ENCODE measurements around the gene NRXN3. TPM values are rescaled to one million over a fixed set of nuclear protein-coding genes. Genes with fewer than 3 reads are reported as not detected.

NRXN3 gene
- total RNA-seq, 1 donor from 2014 or later, result 19.8 TPM

GRCh38 chr14:78959674-78960264 lies 789.6 kb downstream of the NRXN3 start:
- no peaks in the 10 kb centered on the region for H3K9me3 Mint-ChIP-seq
- peaks cover 5% of the 10 kb centered on the region for H3K4me1 Mint-ChIP-seq (ENCODE audit: unreplicated experiment)
- H3K4me3 Mint-ChIP-seq, result no peak overlapping the region
- no peak overlapping the region for H3K27ac Mint-ChIP-seq
- H3K36me3 Mint-ChIP-seq, result no peaks in the 10 kb centered on the region
- DNase-seq (ENCODE audit: extremely low spot score, unreplicated experiment), result peak; percentile 72
- peaks cover 3% of the 10 kb centered on the region for H3K27me3 Mint-ChIP-seq
- TF ChIP-seq CTCF (conservative IDR thresholded peaks at IDR 0.05), result peak; percentile 96

GRCh38 chr14:78967111-78967809 lies 797.1 kb downstream of the NRXN3 start:
- no peak for TF ChIP-seq CTCF (conservative IDR thresholded peaks at IDR 0.05)
- Mint-ChIP-seq H3K36me3 (no peaks in the 10 kb centered on the region), H3K27me3 (peaks cover 3% of the 10 kb centered on the region), H3K27ac (no peak overlapping the region), H3K9me3 (no peaks in the 10 kb centered on the region), H3K4me3 (no peak overlapping the region), H3K4me1 (ENCODE audit: unreplicated experiment) (peaks cover 4% of the 10 kb centered on the region)
- DNase-seq (ENCODE audit: extremely low spot score, unreplicated experiment), result no peak

GRCh38 chr14:78968265-78968664 lies 798.1 kb downstream of the NRXN3 start:
- Mint-ChIP-seq H3K4me1 (ENCODE audit: unreplicated experiment) (peaks cover 11% of the 10 kb centered on the region), H3K27me3 (no peaks in the 10 kb centered on the region), H3K4me3 (no peak overlapping the region), H3K36me3 (no peaks in the 10 kb centered on the region), H3K27ac (no peak overlapping the region), H3K9me3 (no peaks in the 10 kb centered on the region)
- no peak for TF ChIP-seq CTCF (conservative IDR thresholded peaks at IDR 0.05)
- no peak for DNase-seq (ENCODE audit: extremely low spot score, unreplicated experiment)

GRCh38 chr14:78970677-78971076 lies 800.5 kb downstream of the NRXN3 start:
- H3K36me3 Mint-ChIP-seq, result no peaks in the 10 kb centered on the region
- no peaks in the 10 kb centered on the region for H3K9me3 Mint-ChIP-seq
- H3K4me1 Mint-ChIP-seq (ENCODE audit: unreplicated experiment), result peaks cover 11% of the 10 kb centered on the region
- peaks cover 2% of the 10 kb centered on the region for H3K27me3 Mint-ChIP-seq
- TF ChIP-seq CTCF (conservative IDR thresholded peaks at IDR 0.05), result no peak
- no peak for DNase-seq (ENCODE audit: extremely low spot score, unreplicated experiment)
- H3K4me3 Mint-ChIP-seq, result no peak overlapping the region
- H3K27ac Mint-ChIP-seq, result no peak overlapping the region

- Mint-ChIP-seq H3K27me3 (peaks cover 2% of the 10 kb centered on the region), H3K9me3 (no peaks in the 10 kb centered on the region), H3K36me3 (no peaks in the 10 kb centered on the region), H3K4me1 (ENCODE audit: unreplicated experiment) (peaks cover 11% of the 10 kb centered on the region), H3K4me3 (no peak overlapping the region), H3K27ac (no peak overlapping the region)
- no peak for TF ChIP-seq CTCF (conservative IDR thresholded peaks at IDR 0.05)
- no peak for DNase-seq (ENCODE audit: extremely low spot score, unreplicated experiment)
Measured at GRCh38 chr14:78972440-78972839, 802.3 kb downstream of the NRXN3 start.
